Testis (tissue), 2 donors: ENCODE measurements around the gene DIP2B.

ENCODE experiments used
- CTCF ChIP-seq, 3 experiments: fragments of 450-650 bp in 2 of 3; fragments of 200-600 bp in 1 of 3; sonication (generic) in 1 of 3; IDR thresholded peaks; one replicate each; pipeline ENCODE4 v1.5.1; 2016 to 2019; ENCODE audit warnings: antibody characterized with exemption in 3 of 3, mild to moderate bottlenecking in 2 of 3, moderate library complexity in 1 of 3
- POLR2A ChIP-seq: fragments of 450-650 bp; IDR thresholded peaks from one replicate; pipeline ENCODE4 v1.6.1; 2017; ENCODE audit warnings: antibody characterized with exemption, mild to moderate bottlenecking, moderate library complexity

DNA sequence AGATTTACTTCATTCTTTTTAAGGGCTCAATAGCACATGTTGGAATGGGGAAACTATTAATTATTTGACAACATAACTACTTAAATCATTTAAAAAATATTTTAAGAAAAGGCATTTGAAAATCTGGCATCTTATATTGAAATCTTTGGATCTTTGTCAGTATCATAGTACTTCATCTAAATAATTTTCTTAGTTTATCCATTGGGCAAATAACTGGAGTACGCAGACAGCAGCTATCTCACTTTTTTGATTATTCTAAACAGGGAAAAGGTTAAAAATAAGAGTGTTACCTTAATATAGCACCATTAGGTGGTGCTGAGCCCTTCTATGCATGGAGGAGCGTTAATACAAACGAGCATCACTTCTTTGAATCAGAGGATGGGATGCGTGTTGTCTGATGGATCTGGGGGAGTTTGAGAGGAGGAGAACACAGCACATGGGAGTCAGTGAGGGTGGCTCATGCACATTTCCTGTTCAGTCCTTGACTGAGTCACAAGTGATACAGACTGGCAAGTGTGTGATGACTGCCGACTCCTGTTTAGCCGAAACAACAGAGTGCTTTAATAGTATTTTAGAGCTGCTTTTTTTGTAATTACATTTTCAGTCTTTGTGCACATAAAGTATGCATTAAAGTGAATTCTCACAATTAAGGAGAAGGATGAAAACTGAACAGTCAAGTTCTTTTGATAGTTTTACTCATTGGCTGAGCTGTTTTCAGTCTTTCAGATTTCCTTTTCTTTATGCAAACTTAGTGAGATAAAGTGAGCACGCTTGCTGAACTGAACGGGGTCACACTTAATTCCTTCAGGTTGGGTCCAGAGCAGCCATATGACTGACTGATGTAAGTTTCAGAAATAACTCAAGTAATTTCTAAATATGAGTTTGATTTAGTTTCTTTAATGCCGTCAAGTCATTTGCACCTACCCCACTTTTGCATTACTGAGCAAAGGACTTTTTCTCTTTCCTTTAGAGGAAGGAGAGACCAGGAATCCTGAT lies 92.7 kb downstream of the DIP2B start:
- TF ChIP-seq POLR2A, result no peak
- TF ChIP-seq CTCF (IDR thresholded peaks at IDR 0.05), result no peak
